ENCODE results near the gene TMOD3.
A peak's percentile ranks its signal among the peaks of the same experiment; 100 is the strongest.
"Not testable (repeated sequence)": the region's sequence is repeated elsewhere in the genome, so short reads cannot be mapped to it uniquely, and the experiment has no call there.

The TMOD3 gene

DNA sequence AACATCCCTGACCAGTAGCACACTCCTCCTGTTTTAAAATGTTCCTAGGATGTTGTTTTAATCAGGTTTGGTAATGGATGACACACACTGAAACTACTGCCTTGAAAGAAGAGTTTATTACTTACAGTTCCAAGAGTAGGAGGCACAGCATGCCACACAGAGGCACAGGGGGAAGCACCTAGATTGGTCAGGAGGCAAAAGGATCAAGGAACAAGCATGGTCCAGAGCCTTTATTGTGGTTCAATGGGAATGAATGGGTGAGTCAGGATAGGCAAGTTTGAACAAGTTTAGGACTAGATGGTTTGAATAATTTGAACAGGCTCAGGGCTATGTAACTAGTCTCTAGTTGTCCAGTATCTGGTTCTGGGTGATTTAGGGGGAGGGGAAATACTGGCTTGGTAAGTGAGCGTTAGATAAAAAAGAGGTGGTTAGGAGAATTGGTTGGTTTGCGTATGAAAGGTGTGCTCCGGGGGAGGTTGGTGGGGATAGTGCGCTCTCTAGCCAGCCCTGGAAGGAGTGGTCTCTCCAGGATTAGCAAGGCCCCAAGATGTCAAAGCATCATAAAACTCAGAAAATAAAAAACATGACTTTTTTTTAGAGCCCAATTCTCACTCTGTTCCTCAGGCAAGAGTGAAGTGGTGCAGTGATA is 35.1 kb downstream of the TMOD3 start:
- DNase-seq (ENCODE audit: low read depth) = peak; percentile 22

DNA sequence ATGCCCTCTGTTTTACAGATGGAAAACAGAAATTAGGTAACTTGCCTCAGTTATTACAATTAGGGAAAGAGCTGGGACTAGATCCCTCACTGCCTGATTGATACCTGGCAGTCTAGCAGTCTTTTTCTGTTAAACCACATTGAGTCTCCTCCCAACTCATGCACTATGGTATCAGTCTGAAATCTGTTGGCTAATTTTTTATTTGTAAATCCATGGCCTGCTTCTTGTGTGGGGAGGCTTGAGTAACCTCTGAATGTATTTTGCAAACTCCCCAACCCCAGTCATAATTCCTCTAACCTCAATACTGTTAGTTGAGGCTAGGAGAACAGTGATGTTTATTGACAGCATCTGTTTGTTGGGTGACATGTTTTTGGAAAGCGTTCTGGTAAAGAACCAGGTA is 35.9 kb downstream of the TMOD3 start:
- DNase-seq (ENCODE audit: low read depth) = no peak

DNA sequence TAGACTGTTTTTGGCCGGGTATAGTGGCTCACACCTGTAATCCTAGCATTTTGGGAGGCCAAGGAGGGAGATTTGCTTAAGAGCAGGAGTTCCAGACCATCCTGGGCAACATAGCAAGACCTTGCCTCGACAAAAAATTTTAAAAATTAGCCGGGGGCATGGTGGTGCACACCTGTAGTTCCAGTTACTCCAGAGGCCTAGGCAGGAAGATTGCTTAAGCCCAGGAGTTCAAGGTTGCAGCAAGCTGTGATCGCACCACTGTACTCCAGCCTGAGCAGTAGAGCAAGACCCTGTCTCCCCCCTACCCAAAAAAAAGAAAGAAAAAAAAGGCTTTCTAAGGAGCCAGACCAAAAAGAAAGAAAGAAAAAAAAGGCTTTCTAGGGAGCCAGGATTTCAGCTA is 36.7 kb downstream of the TMOD3 start:
- no peak for DNase-seq (ENCODE audit: low read depth)

DNA sequence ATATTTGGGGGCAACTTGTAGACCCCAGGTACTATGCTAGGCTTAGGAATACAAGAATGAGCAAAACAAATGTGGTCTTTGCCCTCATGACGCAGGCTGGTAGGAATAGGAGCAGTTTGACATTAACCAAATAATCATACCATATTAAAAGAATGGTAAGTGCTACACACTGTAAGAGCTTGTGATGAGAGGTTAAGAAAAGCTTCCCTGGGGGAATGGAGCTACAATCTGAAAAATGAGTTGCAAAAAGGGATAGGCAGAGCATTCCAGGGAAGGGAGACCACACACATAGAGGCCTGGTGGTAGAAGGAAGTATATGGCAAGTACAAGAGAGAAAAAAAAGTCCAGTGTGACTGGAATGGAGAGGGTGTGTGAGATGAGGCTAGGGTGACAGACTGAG is 37.3 kb downstream of the TMOD3 start:
- peak; percentile 51 for DNase-seq (ENCODE audit: low read depth)

DNA sequence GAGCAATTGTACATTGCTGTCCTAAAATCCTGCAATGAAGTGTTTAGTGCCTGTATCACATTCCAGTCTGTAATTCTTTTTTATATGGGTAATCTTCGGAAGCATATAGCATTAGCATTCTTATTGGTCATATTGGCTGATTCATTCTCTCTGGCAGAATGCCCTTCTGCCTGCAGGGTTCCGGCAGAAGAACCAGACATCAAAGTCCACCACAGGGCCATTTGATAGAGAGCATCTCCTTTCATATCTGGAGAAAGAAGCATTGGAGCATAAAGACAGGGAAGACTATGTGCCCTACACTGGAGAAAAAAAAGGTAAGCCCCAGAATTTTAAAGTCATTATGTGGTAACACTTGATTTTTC is 39.6 kb downstream of the TMOD3 start:
- peak; percentile 94 for DNase-seq (ENCODE audit: low read depth)

DNA sequence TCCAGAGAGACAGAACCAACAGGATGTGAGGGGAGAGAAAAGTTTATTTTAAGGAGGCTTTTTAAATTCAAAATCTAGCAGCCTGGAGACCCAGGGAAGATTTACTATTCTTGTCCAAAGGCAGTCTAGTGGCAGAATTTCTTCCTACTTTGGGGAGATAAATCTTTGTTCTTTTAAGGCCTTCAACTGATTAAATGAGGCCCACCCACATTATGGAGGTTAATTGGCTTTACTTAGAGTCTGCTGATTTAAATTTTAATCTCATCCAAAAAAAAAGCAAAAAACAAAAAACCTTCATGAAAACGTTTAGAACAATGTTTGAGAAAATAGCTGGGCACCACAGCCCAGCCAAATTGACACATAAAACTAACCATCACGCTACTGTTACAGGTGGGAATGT is 41.3 kb downstream of the TMOD3 start:
- DNase-seq (ENCODE audit: low read depth) = no peak

DNA sequence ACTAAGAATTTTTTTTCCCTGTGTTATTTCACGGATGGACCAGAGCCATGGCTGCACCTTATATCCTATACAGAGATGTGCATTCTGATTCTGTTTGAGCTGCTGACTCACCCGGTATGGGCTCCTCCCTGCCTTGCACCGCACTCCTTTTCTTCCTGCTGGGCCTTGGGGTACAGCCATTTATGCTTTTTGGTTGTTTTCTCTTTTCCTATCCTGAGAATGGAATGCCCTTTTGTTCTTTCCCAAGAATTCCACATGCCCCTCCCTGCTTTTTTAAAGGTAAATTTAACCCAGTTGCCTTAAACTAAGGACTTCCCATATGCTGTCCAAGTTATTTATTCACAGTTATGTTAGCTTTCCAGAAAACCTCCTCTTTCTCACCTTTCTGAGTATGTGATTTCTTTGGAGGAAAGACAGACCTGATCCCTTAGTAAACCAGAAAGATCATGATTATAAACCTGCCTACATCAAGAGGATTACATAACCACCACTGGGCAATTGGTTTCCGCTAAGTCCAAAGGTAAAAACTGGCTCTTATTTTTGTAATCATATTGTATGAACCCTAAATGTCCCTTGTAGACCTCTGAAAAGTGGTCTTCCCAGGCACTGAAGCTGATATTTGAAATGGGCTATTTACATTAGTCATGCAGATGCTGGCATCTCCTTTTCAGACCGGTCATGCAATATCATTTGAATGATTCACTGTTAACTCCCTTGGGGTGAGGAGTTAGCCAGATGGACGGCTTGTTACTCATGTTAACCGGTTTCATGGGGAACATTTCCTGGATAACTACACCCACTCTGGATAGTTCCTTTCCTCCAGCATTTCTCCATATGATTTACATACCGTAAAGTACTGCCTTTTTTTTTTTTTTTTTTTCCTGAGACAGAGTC is 45.5 kb downstream of the TMOD3 start:
- peak; percentile 98 for DNase-seq (ENCODE audit: low read depth)

DNA sequence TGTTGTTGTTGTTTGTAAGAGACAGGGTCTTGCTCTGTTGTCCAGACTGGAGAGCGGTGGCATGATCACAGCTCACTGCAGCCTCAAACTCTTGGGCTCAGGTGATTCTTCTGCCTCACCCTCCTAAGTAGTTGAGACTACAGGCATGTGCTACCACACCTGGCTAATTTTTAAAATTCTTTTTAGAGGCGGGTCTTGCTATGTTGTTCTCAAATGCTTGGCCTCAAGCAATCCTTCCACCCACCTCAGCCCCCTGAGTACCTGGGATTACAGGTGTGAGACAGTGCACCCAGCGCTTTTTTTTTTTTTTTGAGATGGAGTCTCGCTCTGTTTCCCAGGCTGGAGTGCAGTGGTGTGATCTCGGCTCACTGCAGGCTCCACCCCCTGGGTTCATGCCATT is 46.7 kb downstream of the TMOD3 start:
- no peak for DNase-seq (ENCODE audit: low read depth)

DNA sequence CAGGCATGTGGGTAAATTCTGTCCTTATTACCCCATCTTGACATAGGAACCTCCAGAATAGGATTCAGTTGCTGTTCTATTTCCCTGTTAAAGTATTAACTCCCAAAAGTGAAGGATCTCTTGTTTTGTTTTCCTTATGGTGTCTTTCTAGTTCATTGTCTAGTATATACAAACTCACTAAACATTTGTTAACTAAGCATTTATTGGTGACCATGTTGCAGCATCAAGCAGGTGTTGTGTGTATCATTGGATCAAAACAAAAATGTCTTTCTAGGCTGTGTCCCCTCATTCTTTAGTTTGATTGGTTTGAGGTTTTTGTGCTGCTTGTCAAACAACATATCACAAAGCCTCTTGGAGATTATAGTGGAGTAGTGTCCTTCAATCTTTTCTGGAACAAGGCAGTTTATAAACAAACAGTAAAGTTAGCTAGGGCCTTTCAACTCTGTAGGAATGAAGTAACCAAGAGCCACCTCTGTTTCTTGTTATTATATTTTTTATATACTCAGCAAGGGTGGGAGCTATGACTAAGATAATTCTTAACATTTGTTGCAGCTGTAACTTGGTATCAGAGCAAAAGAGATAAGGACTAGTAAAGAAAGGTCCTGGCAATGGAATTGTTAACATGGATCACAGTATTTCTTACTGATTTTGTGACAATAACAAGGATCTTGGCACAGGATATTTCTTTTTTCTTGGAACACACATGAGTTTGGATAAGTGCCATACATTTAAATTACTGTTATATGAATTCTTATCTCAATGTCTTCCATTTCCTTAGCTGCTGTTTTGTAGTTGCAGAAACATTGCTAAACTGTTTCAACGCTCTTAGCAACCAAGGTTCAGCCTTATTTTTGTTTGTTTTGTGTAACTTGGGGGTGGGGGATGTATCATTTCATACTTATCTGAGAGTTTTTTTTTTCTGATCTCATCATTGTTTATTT is 49.3 kb downstream of the TMOD3 start:
- peak; percentile 53 for DNase-seq (ENCODE audit: low read depth)

DNA sequence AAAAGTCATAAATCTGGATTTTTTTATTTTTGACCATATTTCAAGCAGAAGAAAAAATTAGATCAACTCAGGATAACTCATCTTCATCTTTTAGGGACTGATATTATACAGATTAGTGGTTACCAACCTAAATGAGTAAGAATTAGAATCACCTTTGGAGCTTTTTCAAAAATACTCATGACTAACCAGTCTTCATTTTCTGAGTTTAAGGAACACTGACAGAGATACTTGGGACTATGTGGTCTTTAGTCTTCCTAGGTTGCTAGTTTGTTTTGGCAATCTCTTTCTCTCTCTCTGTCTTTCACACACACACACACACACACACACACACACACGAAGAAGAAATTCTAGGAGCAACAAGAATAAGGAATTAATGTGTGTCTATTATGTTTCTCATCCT is 50.1 kb downstream of the TMOD3 start:
- DNase-seq (ENCODE audit: low read depth) = peak; percentile 55

DNA sequence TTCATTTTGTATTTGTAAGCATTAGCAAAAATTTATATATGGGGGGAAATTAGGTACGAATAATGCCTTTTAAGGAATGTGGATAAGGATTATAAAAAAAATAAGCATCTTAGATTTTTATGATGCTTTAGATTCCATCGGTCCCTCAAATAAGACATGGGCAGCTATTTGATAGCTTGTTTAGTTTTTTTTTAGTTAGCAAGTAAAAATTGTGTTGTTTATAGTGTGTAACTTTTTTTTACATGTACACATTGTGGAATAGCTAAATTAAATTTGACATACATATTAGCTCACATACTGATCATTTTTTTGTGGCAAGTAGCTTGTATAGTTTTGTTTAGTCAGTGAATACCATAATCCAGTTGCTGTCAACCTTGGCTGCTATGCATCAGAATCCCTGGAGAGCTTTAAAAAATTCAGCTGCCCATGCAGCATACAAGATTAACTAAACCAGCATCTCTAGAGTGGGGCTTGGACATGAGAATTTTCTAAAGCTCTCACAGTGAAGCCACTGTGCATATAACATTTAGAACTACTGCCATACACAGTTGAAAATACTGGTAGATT is 53.9 kb downstream of the TMOD3 start:
- peak; percentile 87 for DNase-seq (ENCODE audit: low read depth)

DNA sequence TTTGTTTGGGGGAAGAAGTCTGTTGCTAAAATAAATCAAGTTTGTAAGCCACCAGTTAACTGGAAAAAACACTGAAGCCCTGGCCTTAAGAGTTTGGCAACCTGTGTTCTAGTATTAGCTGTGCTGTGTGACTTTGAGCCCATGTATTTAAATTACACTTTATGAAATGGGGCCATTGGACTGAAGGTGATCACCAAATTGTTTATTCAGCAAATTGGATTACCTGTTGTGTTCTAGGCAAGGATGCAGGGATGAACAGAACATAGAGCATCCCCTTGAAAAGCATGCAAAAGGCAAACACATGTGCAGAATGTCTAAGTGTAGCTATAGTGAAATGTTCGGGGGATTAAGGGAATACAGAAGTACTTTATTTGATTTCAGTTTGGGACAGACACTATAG is 54.6 kb downstream of the TMOD3 start:
- no peak for DNase-seq (ENCODE audit: low read depth)

DNA sequence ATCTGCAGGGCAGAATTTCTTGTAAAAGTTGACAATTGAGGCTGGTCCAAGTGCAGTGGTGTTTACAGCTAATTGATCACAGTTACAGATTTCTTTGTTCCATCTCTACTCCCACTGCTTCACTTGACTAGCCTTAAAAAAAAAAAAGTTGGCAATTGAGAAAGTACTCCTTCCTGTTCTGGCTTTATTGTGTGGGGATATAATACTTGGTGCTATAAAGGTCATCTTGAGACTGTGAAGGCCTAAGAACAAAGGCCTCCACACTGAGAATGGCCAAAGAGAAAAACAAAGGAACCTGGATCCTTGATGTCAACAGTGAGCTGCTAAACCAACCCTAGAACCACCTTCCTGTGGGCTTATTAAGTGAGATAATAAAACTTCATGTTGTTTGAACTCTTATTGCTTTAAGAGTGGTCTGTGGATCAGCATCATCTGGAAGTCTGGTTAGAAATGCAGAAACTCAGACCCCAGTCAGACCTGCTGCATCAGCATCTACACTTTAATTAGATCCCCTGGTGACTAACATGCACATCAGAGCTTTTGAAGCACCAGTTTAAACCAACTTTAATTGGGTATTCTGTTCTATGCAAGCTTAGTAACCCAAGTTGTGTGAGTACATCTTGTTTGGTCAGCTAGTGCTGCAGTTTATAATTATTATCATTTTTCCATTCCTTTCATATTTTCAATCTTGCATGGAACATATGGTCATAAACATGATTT is 55.2 kb downstream of the TMOD3 start:
- peak; percentile 61 for DNase-seq (ENCODE audit: low read depth)

DNA sequence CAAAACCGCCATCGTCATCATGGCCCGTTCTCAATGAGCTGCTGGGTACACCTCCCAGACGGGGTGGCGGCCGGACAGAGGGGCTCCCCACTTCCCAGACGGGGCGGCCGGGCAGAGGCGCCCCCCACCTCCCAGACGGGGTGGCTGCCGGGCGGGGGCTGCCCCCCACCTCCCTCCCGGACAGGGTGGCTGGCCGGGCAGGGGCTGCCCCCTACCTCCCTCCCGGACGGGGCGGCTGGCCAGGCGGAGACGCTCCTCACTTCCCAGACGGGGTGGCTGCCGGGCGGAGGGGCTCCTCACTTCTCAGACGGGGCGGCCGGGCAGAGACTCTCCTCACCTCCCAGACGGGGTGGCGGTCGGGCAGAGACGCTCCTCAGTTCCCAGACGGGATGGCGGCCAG is 56.3 kb downstream of the TMOD3 start:
- not testable (repeated sequence) for DNase-seq (ENCODE audit: low read depth)

DNA sequence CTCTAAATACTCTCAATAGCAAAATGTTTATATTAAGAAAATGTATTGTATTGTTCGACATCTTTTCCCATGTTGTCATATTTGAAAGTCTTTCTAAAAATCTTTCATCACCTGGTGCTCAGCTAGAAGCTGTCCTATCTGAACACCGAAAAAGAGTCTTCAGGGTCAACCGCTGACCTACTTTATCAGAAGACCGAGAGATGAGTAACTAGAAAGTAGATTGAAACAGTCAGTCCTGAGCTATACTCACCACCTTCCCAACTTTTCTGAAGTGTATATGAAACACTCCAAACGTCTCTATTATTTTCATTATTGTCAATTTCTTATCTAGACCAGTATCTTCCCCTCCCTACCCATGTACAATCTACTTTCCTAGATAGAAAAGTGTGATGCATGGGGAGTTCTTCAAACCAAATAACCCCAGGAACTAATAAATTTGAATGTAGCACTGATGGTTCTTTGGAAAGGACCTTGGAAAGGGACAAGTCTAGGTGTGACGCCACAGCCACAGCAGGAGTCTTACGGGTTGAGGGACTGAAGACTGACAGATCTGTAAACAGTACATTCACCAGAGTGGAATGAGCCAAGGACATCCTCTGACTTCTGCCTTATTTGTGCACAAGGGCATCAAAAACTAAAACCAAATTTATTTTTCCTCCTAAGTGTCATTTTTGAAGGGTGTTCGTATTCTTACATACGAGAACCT is 58.6 kb downstream of the TMOD3 start:
- no peak for DNase-seq (ENCODE audit: low read depth)

DNA sequence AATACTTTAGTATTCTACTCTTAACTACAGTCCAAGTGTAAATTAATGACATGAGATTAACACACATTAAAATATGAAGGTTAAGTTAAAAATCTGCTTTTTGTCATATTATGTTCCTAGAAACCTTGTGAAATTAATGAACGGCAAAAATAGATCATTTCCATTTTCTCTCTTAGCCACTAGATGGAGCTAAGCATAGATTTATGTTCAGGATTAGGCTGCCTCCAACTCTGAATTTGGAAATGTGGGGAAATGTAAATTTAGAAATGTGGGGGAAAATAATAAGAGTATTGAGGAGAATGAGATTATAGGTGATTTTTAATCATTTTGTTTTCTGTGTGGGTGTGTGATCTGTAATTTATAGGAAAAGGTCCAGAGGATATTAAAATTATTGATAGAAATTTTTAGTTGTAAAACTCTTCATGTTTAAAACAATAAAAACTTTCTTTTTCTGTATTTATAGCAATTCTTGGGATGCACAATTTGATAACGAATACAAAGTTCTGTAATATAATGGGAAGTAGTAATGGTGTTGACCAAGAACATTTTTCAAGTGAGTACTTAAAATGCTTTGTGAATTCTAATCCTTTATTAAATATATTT is 59.2 kb downstream of the TMOD3 start:
- DNase-seq (ENCODE audit: low read depth) = peak; percentile 42

DNA sequence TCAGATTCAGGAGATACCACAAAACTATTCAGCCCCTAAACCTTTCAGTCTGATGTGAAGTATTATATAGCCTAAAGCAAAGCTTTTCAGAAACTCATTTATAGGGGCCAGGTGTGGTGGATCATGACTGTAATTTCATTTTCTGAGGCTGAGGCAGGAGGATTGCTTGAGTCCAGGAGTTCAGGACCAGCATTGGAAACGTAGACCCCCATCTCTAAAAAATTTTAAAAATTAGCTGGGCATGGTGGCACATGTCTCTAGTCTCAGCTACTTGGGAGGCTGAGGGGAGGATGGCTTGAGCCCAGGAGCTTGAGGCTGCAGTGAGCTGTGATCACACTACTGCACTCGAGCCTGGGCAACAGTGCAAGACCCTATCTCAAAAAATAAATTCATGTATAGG is 60.0 kb downstream of the TMOD3 start:
- no peak for DNase-seq (ENCODE audit: low read depth)

DNA sequence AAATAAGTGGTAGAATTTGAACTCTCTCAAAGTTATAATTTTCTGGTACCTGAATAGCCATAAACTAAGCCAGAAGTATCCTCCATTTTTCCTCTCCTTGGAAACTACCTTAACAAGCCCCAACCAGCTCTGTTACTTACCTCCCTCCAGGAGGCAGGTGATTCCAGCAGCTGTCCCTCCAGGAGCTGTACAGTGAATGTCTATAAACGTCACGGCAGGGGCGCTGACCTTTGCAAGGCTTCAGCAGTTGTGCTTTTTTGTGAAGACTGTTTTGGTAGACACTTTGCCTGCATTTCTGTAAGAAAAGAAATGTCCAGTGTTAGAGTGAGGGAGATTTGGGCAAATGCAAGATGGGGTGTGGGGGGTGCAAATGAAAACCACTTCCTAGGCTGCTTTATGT is 75.0 kb downstream of the TMOD3 start:
- DNase-seq (ENCODE audit: low read depth) = no peak

DNA sequence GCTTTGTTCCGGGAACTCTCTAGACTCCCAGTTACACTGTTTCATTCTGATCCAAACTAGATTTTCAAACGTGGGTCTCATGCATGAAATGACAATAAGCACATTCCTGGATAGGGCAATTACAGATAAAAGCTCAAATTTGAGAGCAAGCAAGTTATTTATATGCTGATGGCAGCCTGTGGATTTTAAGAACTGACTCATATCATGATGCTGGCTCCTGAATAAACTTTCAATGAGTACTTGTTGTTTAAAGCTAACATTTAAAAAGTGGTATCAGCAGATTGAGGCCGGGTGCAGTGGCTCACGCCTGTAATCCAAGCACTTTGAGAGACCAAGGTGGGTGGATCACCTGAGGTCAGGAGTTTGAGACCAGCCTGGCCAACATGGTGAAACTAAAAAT is 75.5 kb downstream of the TMOD3 start:
- DNase-seq (ENCODE audit: low read depth) = peak; percentile 49

DNA sequence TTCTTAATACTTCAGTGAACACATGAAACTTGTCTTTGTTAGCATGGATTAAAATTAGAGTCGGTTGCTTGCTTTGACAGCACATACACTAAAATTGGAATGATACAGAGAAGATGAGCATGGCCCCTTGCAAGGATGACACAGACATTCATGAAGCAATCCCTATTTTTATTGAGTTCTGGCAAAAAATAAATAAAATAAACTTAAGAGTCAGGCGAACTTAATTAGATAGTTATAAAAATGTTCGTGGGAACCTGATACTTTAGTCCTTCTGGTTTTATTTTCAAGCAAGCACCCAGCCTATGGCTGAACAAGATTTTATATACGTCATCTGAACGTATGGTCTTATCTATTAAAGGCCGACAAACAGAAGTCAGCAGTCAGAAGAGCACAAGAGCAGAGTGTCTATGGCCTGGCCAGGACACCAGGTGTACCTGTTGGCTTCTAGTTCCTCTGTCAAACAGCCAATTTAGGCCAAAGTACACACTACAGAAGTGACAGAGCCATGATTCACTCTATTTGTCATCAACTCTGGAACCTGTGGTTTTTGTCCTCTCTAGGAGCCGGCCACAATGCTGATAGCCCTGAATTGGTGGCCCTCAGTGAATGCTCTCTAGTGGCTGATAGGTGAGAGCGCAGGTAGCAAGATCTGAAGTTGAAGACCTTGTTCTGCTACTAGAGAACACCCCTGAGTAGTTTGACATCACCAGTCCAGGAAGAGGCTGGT is 77.8 kb downstream of the TMOD3 start:
- DNase-seq (ENCODE audit: low read depth) = peak; percentile 75

Data from EH (cell line).